Left lung (tissue), 10 donors: ENCODE results near the gene SPACDR. TPM values are rescaled to one million over a fixed set of nuclear protein-coding genes. Genes with fewer than 3 reads are reported as not detected.
"Not testable (repeated sequence)": the region's sequence is repeated elsewhere in the genome, so short reads cannot be mapped to it uniquely, and the experiment has no call there.

Experiments
- ATAC-seq: fragments of 200-7000 bp; cut with Tn5 transposase; one replicate; pipeline ENCODE4 v1.9.1; 2020; ENCODE audit warnings: moderate library complexity
- DNase-seq, 4 donors: peaks; one replicate each; pipeline ENCODE4 v3.0.0-alpha.2; 2013 to 2020
- H3K27ac ChIP-seq, 2 donors: fragments of 200-600 bp; sonication (generic) in 1 of 2; one replicate each; pipeline versions ENCODE4 v1.5.0 to v1.8.0; 2020 to 2021
- H3K27me3 ChIP-seq, 2 donors: fragments of 200-600 bp; sonication (generic) in 1 of 2; one replicate each; pipeline versions ENCODE4 v1.5.0 to v1.8.0; 2020 to 2021
- H3K36me3 ChIP-seq, 2 donors: fragments of 200-600 bp; sonication (generic) in 1 of 2; one replicate each; pipeline versions ENCODE4 v1.5.0 to v1.8.0; 2020 to 2021
- H3K4me1 ChIP-seq, 2 donors: fragments of 200-600 bp; one replicate each; pipeline ENCODE4 v1.8.0; 2021
- H3K4me3 ChIP-seq, 2 donors: fragments of 200-600 bp; sonication (generic) in 1 of 2; one replicate each; pipeline versions ENCODE4 v1.5.0 to v1.8.0; 2020 to 2021; ENCODE audit warnings: mild to moderate bottlenecking in 1 of 2
- H3K9me3 ChIP-seq, 2 donors: fragments of 200-600 bp; sonication (generic) in 1 of 2; one replicate each; pipeline versions ENCODE4 v1.5.0 to v1.8.0; 2020 to 2021
- intact Hi-C, 2 donors: fragments of 100-400 bp; cut with DNase I; formaldehyde crosslinking; loops; one replicate each; pipeline versions ENCODE4 v1.11.2 to v1.14.2; 2022
- polyA plus RNA-seq, 6 donors: library from polyadenylated mRNA; unstranded; fragments of 120-200 nt; gene quantifications; one replicate each; pipeline ENCODE4 v1.2.1, GENCODE V29; 2013; ENCODE audit not compliant: insufficient read length in 6 of 6
- total RNA-seq, 2 donors: library from RNA; stranded (reverse); fragmentation: NEBNext Ultra II Directional; extraction: Animal tissue kit (Norgen Biotek cat#: 25700); gene quantifications; one replicate each; pipeline ENCODE4 v1.2.1, GENCODE V29; 2021
- TF ChIP-seq, protein P1 (sequence below), 2 donors: fragments of 200-600 bp; sonication (generic) in 1 of 2; IDR thresholded peaks; one replicate each; pipeline versions ENCODE4 v1.5.0 to v1.8.0; 2021; ENCODE audit warnings: antibody characterized with exemption in 2 of 2
- donor health status: DM: no; HTN: yes; CAD: no.
- donor health status: DM: no; HTN: no; CAD: no.

The SPACDR gene
- total and polyA plus RNA-seq, 8 donors: 0.41 to 5.6 (median 4.0) TPM

DNA sequence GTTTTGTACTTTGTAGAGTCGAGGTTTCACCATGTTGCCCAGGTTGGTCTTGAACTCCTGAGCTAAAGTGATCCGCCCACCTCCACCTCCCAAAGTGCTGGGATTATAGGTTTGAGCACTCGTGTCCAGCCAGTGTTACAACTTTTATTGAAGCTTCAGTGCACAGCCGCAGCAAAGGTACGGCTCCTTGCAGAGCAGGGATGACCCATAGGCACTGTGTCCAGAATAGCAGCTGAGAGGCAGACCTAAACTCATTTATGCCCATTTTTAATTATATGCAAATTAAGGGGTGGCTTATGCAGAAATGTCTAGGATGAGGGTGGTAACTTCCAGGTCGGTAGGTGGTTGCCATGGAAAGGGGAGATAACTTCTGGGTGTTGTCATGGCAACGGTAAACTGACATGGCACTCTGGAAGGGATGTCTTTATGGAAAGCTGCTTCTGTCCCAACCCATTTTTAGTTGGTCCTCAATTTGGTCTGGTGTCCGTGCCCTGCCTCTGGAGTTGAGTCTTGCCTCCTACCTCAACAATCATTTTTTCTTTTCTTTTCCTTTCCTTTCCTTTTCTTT, 42.4 kb upstream of the SPACDR start:
- Histone ChIP-seq H3K36me3 (no peaks in the 10 kb centered on the region), H3K9me3 (no peaks in the 10 kb centered on the region), H3K4me3 (no peak overlapping the region), H3K27ac (no peak overlapping the region), H3K27me3 (no peaks in the 10 kb centered on the region), H3K4me1 (no peaks in the 10 kb centered on the region)
- TF ChIP-seq, protein P1, sequence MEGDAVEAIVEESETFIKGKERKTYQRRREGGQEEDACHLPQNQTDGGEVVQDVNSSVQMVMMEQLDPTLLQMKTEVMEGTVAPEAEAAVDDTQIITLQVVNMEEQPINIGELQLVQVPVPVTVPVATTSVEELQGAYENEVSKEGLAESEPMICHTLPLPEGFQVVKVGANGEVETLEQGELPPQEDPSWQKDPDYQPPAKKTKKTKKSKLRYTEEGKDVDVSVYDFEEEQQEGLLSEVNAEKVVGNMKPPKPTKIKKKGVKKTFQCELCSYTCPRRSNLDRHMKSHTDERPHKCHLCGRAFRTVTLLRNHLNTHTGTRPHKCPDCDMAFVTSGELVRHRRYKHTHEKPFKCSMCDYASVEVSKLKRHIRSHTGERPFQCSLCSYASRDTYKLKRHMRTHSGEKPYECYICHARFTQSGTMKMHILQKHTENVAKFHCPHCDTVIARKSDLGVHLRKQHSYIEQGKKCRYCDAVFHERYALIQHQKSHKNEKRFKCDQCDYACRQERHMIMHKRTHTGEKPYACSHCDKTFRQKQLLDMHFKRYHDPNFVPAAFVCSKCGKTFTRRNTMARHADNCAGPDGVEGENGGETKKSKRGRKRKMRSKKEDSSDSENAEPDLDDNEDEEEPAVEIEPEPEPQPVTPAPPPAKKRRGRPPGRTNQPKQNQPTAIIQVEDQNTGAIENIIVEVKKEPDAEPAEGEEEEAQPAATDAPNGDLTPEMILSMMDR (IDR thresholded peaks at IDR 0.05): no peak
- intact Hi-C loops: no loop called here
- ATAC-seq (no peak), DNase-seq (no peak)

DNA sequence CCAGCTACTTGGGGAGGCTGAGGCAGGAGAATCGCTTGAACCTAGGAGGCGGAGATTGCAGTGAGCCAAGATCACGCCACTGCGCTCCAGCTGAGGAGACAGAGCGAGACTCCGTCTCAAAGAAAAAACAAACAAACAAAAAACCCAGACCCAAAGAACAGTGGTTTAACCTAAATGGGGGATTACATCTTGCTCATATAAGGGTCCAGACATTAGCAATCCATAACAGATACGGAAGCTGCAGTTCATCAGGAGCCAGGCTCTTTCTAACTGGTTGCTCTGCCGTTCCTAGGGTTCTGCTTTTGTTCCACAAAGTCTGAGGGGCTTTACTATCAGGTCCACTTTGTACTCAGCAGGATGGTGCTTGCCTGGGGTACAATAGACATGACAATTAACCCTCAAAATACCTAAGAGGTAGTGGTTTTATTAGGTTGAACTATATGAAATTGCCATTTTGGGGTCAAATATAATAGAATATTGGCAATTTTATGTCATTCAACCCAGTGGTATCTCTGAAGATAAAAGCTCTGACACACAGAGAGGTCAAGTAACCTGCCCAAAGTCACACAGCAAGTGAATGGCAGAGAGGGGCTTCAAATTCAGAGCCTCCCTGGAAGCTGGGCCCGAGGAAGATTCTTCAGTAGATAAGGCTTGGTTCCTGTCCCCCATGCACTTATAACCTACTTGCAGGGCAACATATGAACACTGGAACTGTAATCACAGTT, 41.0 kb upstream of the SPACDR start:
- no peak for ATAC-seq
- Histone ChIP-seq H3K27me3 (no peaks in the 10 kb centered on the region), H3K36me3 (no peaks in the 10 kb centered on the region), H3K4me3 (no peak overlapping the region), H3K4me1 (no peaks in the 10 kb centered on the region), H3K9me3 (no peaks in the 10 kb centered on the region), H3K27ac (no peak overlapping the region)
- no peak for DNase-seq
- intact Hi-C loops: no loop called here
- TF ChIP-seq, protein P1 (IDR thresholded peaks at IDR 0.05): no peak

DNA sequence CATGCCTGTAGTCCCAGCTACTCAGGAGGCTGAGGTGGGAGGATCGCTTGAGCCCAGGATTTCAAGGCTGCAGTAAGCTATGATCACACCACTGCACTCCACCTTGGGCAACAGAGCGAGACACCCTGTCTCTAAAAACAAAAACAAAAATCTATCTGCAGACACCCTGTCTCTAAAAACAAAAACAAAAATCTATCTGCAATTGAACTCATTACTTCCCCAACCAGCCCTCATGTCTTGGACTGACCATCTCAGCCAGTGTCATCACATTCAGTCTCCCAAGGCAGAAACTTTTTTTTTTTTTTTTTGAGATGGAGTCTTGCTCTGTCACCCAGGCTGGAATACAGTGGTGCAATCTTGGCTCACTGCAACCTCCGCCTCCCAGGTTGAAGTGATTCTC, 40.0 kb upstream of the SPACDR start:
- intact Hi-C loops, H3K27ac ChIP-seq, H3K9me3 ChIP-seq, DNase-seq, H3K4me3 ChIP-seq, H3K27me3 ChIP-seq, ATAC-seq, H3K36me3 ChIP-seq, H3K4me1 ChIP-seq: not testable (repeated sequence)

DNA sequence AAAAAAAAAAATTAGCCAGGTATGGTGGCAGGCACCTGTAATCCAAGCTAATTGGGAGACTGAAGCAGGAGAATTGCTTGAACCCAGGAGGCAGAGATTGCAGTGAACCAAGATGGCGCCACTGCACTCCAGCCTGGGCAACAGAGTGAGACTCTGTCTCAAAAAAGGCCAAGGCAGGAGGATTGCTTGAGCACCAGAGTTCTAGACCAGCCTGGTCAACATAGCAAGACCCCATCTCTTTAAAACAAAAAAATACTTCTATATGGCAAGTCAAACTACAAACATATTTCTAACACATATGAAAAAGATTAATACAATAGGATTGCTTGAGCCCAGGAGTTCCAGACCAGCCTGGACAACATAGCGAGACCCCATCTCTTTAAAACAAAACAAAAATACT, 36.7 kb upstream of the SPACDR start:
- ATAC-seq: not testable (repeated sequence)

DNA sequence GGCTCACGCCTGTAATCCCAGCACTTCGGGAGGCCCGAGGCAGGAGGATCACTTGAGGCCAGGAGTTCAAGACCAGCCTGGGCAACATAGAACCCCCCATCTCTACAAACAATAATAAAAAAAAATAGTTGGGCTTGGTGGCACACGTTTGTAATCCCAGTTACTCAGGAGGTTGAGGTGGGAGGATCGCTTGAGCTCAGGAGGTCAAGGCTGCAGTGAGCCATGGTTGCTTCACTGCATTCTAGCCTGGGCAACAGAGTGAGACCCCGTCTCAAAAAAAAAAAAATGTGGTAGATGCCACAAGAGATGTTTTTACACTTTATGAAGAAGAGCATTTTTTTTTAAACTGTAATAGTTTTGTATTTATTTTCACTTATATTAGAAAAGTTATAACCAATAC, 32.4 kb upstream of the SPACDR start:
- Histone ChIP-seq H3K4me3 (no peak overlapping the region), H3K27ac (no peak overlapping the region), H3K9me3 (no peaks in the 10 kb centered on the region), H3K4me1 (peaks cover 7 to 13% of the 10 kb centered on the region in 2 donors), H3K36me3 (no peaks in the 10 kb centered on the region), H3K27me3 (peaks cover 6 to 30% of the 10 kb centered on the region in 2 donors)
- ATAC-seq (no peak), DNase-seq (peak in 1 of 4 donors; percentile 17)
- intact Hi-C loops: no loop called here
- TF ChIP-seq, protein P1 (IDR thresholded peaks at IDR 0.05): no peak

More for the DNA sequence above, 36.7 kb upstream of the SPACDR start:
- DNase-seq, H3K27ac ChIP-seq, H3K36me3 ChIP-seq, H3K9me3 ChIP-seq, H3K27me3 ChIP-seq, H3K4me3 ChIP-seq, H3K4me1 ChIP-seq, intact Hi-C loops: not testable (repeated sequence)

DNA sequence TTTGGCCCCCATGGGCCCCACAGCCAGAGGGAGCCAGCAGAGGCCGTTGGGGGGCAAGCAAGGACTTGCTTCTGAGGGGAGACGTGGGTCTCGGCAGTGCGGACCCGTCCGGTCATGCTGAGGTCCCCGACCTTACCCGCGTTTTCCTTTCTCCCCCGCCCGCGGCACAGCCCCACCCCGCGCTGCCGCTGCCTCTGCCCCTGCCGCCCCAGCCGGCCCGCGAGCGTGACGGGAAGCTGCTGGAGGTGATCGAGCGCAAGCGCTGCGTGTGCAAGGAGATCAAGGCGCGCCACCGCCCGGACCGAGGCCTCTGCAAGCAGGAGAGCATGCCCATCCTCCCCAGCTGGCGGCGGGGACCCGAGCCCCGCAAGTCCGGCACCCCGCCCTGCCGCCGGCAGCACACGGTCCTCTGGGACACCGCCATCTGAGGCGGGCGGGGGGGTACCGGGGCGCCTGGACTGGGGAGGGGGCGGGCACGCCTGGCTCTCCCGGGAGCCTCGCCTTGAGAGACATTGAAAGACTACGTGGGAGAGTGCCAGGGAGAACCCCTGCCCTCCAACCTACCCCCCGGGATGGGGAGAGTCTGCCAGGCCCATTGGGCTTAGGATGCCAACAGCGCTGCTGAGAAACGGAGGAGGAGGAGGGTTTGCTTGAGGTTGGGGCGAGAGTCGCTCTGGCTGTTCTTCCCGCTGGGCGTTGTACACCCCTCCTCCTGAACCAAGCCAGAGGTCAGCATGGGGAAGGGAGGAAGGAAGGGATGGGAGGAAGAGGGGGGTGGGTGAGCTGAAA, 29.6 kb upstream of the SPACDR start:
- DNase-seq (peak in 2 of 4 donors; percentile 58 to 90), ATAC-seq (peak; percentile 76)
- Histone ChIP-seq H3K36me3 (no peaks in the 10 kb centered on the region), H3K27me3 (peaks cover 6 to 30% of the 10 kb centered on the region in 2 donors), H3K27ac (no peak overlapping the region), H3K4me1 (peaks cover 7 to 13% of the 10 kb centered on the region in 2 donors), H3K9me3 (no peaks in the 10 kb centered on the region), H3K4me3 (peak overlapping the region; percentile 21 to 29)
- TF ChIP-seq, protein P1 (IDR thresholded peaks at IDR 0.05): no peak
- intact Hi-C loops: no loop called here
